CD4-positive, alpha-beta T cell treated with Interferon alpha-2 for 1 hour (primary cell): Measurements from ENCODE around the gene IL1A.

Experiments
- DNase-seq, 2 donors: peaks; one replicate each; pipeline ENCODE4 v3.0.0-alpha.2; 2020 to 2022

IL1A gene

DNA sequence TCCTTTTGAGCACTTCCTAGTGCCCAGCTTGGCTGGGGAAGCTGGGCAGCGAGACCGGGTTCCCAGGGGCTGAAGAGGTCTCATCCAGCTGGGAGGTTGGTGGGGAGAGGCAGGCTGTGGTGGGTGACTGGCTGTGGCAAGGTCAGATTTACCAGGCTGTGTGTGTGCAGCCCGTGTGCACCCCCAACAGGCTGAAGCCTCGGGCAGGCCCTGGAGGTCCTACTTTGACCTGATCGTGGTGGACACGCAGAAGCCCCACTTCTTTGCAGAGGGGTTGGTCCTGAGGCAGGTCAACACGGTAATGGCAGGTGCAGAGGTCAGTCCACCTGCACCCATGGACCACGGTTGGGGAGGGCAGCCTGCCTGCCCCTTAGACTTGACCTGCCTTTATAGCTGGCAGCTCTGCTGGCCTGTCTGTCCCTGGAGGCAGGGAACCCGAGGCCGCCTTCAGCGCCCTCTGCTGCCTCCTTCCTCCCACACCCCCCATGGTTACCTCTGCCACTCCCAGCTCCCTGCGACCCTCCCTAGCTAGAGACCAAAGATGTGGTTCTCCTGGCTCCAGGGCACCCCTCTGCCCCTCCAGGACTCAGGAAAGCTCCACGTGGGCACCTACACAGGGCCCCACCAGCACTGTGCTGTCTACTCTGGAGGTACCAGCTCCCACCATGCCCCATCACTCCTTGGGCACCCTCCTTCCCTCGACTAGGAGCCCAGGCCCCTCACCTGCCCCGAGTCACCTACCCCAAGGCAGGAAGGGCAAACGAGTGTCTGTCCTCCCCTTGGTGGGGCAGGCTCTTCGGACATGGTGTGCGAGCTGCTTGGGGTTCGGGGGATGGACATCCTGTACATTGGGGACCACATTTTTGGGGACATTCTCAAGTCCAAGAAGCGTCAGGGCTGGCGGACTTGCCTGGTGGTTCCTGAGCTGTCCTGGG lies 59.4 kb downstream of the IL1A start:
- no peak for DNase-seq

DNA sequence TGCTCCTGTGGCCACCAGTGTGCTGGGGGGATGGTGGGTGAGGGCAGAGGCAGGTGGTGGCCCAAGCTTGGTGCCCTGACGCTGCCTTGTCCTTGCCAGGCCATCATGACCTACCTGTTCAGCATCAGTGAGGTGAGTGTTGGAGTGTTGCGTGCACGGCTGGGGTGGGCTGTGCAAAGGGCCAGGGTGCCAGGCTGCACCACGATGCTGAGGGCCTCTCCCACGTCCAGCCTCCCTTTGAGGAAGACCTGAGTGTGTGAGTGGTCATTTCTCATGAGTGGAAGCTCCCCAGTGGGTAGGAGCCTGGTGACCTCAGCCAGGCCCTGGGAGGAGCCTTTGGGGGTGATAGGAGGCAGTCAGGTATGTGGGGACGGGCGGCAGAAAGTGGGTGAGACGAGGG lies 60.3 kb downstream of the IL1A start:
- no peak for DNase-seq
